Ureter (tissue), 1 donor: ENCODE measurements around the gene PWP2. TPM values are rescaled to one million over a fixed set of nuclear protein-coding genes. Genes with fewer than 3 reads are reported as not detected.
A peak's percentile ranks its signal among the peaks of the same experiment; 100 is the strongest.

ENCODE experiments used
- DNase-seq: peaks from one replicate; pipeline ENCODE4 v3.0.0-alpha.2; 2020; ENCODE audit warnings: low spot score
- total RNA-seq: library from RNA; stranded (reverse); gene quantifications from one replicate; pipeline ENCODE4 v1.2.4, GENCODE V29; 2023
- donor health status: DM: yes; HTN: yes; CAD: no.

PWP2 gene
- 8.3 TPM for total RNA-seq

DNA sequence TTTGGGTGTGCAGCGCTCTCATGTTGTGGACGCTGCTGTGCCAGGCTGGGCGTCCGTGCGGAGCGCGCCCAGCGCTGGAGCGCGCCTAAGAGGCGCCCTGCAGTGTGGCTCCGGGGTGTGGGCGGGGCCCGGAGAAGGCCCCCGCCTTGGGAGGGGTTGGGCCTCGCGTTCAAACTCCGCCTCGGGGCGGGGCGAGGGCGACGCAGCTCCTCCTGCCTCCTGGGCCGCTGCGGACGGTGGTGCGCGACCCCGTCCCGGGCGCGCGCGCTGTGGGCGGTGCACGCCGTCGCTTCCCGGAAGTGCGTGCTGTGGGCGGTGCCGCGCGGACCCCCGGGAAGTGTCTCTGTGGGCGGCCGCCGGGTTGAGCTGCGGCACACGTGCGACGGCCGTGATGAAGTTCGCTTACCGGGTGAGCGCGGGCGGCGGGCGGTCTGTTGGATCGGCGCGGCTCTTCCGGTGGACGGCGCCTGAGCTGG is at the start of gene PWP2:
TSS of gene PWP2 (plus strand) at position 374 of the 476 bp plus-strand sequence. CDS start at position 392, 18 bp downstream.
- DNase-seq = peak; percentile 8

DNA sequence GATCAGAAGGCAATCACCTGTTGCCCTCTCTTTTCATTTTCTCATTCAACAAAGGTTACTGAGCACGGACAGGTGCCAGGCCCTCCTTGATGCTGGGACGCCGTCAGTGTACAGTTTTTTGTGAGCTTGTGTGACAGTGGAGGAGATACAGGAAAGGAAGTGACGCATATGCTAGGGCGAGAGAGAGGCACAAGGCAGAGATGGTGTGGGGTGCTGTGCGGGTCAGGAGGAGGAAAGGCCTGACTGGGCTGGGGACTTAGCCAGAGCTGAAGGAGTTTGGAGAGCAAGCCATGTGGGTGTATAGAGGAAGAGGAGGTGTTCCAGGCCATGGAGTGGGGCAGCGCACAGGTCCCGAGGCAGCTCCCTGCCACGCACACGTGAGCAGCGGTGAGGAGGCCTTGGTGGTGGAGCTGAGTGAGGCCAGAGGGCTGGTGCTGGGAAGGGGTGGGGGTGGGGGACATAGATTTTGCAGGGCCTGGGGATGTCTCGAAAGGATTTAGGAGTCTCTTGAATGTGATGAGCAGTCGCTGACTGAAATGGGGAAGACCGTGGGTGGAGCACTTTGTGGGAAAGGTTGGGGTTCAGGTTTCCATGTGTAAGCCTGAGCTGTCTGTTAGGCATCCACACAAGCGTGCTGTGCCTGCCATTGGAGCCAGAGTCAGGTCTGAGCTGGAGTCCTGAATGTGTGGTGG is 49.1 kb upstream of the PWP2 start:
- DNase-seq = no peak

DNA sequence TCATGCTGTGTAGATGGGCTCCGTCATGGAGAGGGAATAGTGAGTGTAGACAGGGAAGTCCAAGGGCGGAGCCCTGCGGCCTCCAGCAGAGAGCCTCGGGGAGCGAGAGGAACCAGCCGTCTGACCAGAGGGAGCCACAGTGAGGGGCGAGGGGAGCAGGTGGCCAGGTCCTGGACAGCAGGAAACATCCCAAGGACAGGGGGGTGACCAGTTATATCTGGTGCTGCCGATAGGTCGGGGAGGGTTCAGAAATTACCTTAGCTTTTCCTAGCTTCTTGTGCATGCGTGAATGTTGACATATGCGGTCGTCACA is 48.6 kb upstream of the PWP2 start:
- no peak for DNase-seq

DNA sequence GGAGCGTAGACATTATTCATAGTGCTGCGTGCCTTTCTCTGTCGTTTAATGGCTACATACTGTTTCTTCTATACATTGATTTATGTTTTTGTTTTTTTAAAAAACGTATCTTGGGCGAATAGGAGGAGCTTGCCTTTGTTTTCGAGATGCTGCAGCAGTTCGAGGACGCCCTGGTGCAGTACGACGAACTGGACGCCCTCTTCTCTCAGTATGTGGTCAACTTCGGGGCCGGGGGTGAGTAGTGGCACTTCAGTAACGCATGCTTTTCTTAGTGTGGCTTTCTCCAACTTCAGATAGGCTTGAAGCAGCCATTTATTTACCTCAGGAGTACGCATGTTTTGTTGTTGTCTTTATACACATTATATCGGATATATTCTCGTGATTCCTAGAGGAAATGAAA is 48.2 kb upstream of the PWP2 start:
- no peak for DNase-seq

DNA sequence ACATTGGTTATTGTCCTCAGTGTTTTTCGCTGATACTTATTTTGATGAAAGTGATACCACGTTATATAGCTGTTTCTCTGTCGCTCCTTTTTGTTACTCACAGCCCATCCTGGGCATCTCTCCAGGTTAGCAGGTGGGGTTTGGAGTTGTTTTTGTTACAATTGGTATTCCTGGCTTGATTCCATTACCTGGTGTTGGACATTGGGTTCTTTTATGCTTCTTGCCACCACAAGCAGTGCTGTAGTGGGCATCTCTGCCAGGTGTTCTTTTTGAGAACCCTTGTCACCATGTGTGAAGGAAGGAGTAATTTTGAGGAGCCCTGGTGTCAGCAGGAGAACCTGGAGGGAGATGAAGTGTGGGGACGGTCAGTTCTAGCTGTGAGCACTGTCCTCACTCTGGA is 47.5 kb upstream of the PWP2 start:
- no peak for DNase-seq

DNA sequence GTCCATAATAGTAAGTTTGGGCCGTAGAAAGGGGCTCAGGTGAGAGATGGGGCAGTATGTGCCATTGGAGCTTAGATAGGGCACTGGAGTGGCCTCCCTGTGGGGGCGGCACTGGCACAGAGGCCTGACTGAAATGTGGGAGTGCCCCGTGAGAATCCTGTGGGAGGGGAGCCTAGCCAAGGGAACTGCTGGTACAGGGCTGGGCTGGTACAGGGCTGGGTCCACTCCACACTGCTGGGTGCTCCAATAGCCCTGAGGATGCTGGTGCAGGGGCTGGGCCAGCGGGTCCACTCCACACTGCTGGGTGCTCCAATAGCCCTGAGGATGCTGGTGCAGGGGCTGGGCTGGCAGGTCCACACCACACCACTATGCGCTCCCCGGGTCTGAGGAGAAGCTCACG is 44.8 kb upstream of the PWP2 start:
- no peak for DNase-seq

DNA sequence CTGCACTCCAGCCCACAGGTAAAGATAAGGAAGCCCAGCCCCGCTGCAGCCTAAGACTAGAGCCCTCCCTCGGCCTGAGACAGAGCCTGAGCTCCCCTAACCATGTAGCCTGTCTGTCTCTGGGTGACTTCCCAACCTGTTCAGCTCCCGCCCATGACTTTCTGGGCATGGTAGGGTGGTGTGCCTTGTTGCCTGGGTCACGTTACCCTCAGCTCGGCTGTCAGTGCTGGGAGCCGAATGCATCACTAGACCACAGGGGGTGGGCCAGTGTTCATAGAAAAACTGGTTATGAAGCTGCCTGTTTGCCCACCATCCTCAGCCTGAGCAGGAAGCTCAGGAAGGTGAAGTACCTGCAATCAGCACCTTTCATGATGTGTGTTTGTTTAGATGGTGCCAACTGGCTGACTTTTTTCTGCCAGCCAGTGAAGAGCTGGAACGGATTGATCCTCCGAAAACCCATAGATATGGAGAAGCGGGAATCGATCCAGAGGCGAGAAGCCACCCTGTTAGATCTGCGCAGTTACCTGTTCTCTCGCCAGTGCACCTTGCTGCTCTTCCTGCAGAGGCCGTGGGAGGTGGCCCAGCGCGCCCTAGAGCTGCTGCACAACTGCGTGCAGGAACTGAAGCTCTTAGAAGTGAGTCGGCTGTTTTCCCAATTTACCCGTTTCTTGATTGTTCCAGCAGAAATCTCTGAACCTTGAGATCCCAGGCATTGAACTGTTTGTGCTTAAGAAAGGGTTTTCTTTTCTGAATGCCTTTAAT is 43.9 kb upstream of the PWP2 start:
- no peak for DNase-seq

DNA sequence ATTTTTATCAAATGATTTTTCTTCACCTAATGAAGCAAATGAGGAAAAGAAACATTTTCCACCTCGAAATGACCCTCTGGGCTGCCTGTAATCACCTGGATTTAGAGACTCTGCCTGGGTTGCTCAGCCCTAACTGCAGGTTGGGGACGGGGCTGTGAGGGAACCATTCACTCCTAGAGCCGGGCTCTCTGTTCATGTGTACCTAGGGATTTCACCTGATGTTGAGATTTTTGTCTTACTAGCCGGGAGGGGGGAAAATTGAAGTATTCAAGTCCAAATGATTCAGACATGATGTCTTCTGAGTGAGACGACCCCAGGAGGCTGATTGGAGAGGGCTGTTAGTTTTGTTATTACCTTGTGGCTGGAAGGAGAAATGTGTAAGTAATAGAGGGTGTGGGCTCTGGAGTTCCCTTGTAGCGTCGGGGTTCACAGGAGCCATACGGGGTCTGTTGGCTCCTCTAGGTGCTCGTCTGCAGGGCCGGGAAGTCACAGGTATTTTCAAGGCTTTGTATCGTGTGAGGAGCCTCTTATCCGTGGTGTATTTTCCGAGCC is 42.3 kb upstream of the PWP2 start:
- no peak for DNase-seq

DNA sequence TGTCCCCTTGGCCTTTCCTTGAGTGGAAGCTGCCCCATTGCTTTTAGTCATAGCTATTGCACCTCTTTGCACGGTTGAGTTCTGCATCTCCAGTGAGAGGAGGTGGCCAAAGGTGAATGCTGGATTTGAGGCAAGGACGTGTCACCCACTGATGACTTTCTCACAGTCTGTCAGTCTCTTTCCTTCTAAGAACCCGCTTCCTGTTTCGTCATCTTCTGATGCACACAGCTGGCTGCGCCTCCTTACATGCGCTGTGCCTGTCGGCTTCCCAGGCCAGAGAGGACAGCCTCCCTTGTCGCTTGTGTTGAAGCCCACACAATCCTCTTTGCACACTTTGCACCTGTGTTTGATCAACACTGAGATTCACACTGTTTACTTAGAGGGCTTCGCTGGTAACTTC is 41.8 kb upstream of the PWP2 start:
- no peak for DNase-seq

DNA sequence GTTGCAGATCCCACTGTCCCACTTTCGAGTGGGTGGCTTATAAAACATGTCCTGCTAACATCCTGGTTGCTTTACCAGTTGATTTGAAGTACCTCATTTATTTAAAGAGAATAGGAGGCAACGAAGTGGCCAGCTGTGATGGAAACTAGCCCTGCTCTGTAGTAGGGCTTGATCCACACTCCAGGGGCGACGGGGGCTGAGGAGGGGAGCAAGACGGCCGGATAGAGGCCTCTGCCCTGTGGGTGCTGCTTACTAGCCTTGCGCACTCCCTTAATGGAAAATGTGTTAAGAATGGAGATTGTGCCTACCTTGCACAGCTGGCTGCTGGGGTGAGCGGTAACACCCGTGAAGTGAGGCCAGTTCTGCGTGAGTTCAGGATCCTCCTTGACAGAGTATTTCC is 41.1 kb upstream of the PWP2 start:
- DNase-seq = no peak

DNA sequence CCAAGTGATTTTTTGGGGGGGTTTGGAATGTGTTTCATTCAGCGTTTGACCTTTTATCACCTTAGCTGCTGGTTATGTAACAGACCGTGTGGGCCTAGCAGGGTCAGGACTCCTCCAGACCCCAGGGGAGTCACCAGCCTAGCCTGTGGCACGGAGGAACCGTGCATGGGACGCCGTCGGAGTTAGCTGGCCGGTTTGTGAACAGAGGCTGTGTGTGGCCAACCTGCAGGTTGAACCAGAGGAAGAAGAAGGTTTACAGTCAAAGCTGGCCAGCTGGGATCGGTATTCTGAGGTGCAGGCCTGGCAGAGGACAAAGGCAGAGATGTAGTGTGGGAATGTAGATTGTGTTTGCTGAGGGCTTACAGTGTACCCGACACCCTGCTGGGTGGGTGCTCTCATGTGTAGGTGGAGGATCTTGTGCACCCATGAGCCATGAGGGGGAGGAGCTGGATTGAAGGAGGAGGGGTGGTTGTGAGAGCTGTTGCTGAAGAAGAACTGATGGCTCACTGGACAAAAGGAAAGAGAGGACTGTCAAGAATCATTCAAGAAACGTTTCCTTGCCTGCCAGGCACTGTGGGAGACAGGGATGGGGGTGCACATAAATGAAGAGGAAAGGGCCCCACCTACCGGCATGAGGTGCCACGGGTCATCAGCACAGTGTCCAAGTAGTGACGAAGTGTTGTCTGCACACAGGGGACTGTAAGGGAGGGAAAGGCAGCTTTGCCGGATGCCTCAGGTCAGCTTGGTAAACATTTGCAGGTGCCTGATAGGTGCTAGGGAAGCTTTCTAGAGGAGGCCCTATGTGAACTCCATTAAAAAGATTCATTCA is 40.0 kb upstream of the PWP2 start:
- no peak for DNase-seq

DNA sequence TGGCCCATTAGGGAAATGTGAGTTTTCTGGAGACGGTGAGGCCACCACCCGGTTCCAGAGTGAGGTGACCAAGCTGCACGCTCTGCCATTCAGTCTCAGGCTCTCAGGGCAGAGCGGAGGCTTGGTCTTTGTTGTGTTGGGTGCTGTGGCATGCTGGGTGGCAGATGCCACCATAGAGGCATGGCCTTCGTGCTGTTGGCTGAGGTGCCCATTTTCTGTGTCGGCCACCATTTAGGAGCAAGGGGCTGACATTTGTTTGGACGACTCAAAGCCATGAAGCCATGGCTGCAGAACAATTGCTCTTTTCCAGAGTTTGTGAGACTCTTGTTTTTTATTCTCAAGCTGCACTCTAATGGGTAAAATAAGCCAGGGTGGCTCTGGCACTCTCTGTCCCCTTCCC is 36.8 kb upstream of the PWP2 start:
- no peak for DNase-seq

DNA sequence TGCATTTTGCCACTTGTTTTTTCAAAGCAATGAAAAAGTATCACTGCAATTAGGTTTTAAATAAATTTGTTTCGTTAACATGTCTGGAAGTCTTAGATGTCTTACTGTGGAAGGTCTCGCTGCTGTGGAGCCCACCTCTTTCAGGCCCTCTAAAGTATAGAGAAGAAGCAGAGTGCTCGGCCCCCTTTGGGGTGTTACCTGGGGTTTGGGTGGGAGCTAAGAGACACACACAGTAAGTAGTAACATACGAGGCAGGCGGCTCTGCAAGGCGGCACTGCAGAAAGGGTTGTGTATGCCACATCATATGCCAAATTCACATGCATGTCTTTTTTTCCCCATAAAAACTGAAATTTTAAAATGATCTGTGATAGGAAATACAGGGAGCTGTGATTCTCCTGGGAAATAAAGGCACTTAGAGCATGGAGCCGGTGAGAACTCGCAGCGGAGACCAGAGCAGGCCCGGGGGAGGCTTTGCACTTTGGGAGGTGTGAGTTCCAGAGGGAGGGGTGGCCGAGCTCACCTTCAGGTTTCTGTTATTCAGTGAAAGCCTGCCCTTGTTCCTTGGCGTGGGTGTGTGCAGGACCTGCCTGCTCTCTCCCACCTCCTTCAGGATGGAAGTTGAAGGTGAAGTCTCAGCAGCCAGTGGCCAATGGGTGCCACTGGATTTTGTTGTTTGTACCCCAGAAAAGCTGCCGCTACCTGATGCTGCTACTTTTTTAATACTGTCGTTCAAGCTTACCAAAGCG is 35.7 kb upstream of the PWP2 start:
- no peak for DNase-seq

DNA sequence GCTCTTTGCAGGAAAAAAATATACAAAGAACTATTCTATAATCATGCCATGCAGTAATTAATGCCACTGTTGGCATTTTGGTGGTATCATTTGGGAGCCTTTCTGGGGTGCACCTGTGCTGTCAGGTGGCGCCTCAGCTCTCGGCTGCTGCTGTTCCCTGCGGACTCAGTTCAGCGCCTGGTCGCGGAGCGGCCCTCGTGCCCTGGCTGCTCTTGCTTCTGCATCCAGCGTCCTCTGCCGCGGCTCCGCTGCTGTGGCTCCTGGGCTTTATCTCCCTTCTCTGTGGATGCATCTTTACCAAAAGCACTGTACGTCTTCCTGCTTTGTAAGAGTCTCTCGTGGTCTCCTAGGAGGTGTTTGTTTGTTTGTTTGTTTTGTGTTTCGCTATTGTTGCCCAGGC is 35.1 kb upstream of the PWP2 start:
- no peak for DNase-seq

DNA sequence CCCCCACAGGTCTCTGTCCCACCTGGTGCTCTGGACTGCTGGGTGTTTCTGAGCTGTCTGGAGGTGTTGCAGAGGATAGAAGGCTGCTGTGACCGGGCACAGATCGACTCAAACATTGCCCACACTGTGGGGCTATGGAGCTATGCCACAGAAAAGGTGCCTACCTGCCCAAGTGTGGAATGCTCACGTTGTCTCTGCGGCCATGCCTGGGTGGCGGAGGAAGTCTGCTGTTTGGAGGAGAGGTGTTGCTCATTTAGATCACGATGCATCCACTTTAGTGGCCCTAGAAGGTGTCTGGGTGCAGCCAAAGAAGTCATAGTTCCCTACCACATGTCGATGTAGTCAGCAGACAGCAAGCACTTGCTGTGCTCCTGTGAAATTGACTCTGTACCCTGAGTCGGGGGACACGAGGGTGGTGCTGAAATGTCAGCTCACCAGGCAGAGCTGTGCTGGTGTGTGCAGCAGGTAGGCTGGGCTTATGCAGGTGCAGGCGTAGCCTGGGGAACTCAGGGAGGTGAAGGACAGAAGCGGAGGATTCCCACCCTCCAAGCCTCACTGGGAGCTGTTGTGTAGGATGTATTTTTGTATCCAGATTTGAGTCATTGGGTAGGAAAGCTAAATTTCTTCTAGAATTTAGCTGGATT is 32.8 kb upstream of the PWP2 start:
- no peak for DNase-seq

DNA sequence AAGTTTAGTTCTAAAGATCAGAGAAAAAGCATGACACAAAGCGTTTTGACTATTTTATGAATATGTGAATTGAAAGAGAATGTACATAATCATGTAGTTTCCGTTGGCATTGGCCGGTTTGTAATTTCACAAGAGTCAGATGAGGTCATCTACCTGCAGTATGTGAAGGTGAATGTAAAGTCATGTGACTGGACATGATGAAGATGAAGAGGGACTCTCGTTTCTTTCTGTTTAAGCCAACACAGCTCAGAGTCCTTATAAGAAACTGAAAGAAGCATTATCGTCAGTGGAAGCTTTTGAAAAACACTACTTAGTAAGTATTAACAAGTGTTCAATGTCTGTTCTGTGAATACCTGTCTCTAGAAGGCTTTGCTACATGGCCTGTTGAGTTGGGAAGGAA is 30.9 kb upstream of the PWP2 start:
- DNase-seq = no peak

DNA sequence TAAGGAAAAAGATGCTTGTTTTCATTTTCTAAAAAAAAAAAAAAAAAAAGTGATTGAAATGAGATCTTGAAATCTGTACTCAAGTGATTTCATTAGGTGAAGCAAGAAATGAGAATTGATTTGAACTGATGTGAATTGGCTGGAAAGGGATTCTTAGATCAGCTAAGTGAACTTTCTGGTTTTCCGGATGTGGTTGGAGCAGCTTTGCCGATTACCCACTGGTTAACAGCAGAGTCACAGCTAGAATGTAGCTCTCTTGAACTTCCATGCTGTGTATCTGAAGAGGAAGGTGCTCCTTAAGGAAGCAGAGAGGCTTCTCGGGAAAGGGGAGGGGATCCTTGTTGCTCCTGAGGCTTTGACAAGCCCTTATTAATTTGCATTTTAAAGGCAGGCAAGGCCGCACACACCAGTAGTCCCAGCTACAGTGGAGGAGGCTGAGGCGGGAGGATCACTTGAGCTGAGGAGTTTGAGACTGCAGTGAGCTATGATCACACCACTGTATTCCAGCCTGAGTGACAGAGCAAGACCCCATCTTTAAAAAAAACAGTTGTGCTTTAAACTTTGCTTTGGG is 28.7 kb upstream of the PWP2 start:
- no peak for DNase-seq

DNA sequence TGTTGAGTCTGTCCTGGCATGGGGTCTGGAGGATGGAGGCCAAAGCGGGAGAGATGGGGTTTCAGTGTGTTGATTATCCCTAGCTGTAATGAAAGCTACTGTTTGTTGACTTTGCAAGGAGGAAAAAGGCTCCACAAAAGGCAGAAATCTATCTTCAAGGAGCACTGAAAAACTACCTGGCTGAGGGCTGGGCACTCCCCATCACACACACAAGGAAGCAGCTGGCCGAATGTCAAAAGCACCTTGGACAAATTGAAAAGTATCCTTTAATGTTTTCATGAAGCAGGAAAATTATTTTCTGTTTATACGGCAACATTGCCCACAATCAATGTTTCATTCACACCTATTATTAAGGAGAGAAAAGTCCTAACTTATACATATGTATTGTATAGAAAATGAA is 27.8 kb upstream of the PWP2 start:
- no peak for DNase-seq

DNA sequence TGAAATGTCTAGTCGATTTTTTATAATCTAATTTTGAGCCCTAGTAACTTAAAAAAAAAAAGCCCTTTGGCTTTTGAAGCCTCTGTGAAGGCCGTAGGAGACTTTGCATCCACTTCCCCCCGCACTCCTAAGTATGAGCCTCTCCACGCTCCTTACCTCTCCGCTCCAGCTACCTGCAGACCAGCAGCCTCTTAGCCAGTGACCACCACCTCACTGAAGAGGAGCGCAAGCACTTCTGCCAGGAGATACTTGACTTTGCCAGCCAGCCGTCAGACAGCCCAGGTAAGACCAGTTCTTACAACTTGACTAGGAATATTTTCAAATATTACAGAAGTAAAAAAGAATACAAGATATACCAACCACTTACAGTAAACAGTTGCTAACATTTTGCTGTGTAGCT is 27.4 kb upstream of the PWP2 start:
- no peak for DNase-seq

DNA sequence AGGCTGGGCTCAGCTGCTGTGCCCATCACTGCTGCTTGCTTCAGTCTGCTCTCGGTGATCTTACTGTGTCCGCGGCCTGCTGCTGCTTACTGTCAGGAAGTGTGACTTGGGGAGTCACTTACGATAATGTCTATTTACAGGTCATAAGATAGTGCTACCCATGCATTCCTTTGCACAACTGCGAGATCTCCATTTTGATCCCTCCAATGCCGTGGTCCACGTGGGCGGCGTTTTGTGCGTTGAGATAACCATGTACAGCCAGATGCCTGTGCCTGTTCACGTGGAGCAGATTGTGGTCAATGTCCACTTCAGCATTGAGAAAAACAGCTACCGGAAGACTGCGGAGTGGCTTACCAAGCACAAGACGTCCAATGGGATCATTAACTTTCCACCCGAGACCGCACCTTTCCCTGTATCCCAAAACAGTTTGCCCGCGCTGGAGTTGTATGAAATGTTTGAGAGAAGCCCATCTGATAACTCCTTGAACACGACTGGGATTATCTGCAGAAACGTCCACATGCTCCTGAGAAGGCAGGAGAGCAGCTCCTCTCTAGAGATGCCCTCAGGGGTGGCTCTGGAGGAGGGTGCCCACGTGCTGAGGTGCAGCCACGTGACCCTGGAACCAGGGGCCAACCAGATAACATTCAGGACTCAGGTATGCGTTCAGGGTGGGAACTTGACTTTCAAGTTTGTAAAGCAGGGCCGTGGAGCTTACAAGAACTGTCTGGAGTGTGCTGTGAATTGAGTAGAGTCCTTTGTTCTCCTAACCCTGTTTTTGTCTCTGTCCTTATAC is 24.4 kb upstream of the PWP2 start:
- peak; percentile 58 for DNase-seq
